Measurements from ENCODE around the gene SAMSN1. TPM values are rescaled to one million over a fixed set of nuclear protein-coding genes. Genes with fewer than 3 reads are reported as not detected.

Gene SAMSN1
- total and polyA plus RNA-seq, 9 of the 15 experiments (the other 6 are each of a cell fraction or from before 2014, with no cell fraction given), result 101 to 223 (median 159) TPM

GRCh38 chr21:14572204-14572780 is 26.2 kb upstream of the SAMSN1 start:
- H3K9me3 ChIP-seq (replicated peaks; ENCODE audit: control insufficient read depth, insufficient read depth, low read depth, low read length), result no peaks in the 10 kb centered on the region
- peak overlapping the region; percentile 57 for H2AFZ ChIP-seq (ENCODE audit: low read depth, low read length)
- H3K79me2 ChIP-seq (ENCODE audit: control insufficient read depth, insufficient read depth, low read length), result no peaks in the 10 kb centered on the region
- BruUV-seq (replicated peaks), result no TSS peak
- intact Hi-C loops (cut with micrococcal nuclease) (no loop called here), in situ Hi-C loops (cut with MboI) (no loop called here)
- no peaks in the 10 kb centered on the region for H3K9me1 ChIP-seq (ENCODE audit: control insufficient read depth, insufficient read depth, low read length)
- no peaks in the 10 kb centered on the region for H3K27me3 ChIP-seq (ENCODE audit: control insufficient read depth in 2 of 2, insufficient read depth in 2 of 2, low read length in 2 of 2)
- no peak for FAIRE-seq
- peak overlapping the region; percentile 23; the same call in 1 of the 2 replicates for H3K4me2 ChIP-seq (ENCODE audit: insufficient read depth, low read length)
- peaks cover 0 to 17% of the 10 kb centered on the region in 2 experiments; a peak in 3 of 5 replicates for H3K4me1 ChIP-seq (replicated peaks in 1 of 2; ENCODE audit: control insufficient read depth in 2 of 2, insufficient read depth in 2 of 2, low read length in 2 of 2)
- ChIA-PET POLR2A (interaction anchor here (1.2 to 1.6 kb wide), 2 partner anchors 11 to 172 kb away, joined by 4 to 7 read pairs; no protein-coding TSS in a partner anchor), CTCF (ENCODE audit: low intra/inter-chr PET ratio) (no interaction called here)
- H4K20me1 ChIP-seq (replicated peaks; ENCODE audit: control insufficient read depth, insufficient read depth, low read length), result no peaks in the 10 kb centered on the region
- H3K9ac ChIP-seq (ENCODE audit: insufficient read depth in 1 of 2, low read depth in 2 of 2, low read length in 2 of 2), result no peak overlapping the region
- no peak overlapping the region for H3K4me3 ChIP-seq
- H3K36me3 ChIP-seq (ENCODE audit: control insufficient read depth, insufficient read depth, low read length), result no peaks in the 10 kb centered on the region
- 9% methylated on average over 2 of the region's 2 CpGs for WGBS (ENCODE audit: insufficient coverage, low coverage, missing lambda C conversion rate)
- TF ChIP-seq KDM1A (IDR thresholded peaks at IDR 0.05), result peak; percentile 7 to 29; a peak in 1 of 4 replicates
- TF ChIP-seq ZNF551 (CRISPR knock-in tag; IDR thresholded peaks at IDR 0.05), result no peak
- no peak for TF ChIP-seq BDP1 (IDR thresholded peaks at IDR 0.05; ENCODE audit: insufficient read depth, insufficient read length)
- no peak for TF ChIP-seq LEF1 (IDR thresholded peaks at IDR 0.05)
- TF ChIP-seq RBM25 (IDR thresholded peaks at IDR 0.05; ENCODE audit: low read depth, low read length, severe bottlenecking), result peak; percentile 86
- TF ChIP-seq MEF2A (IDR thresholded peaks at IDR 0.05; ENCODE audit: control insufficient read depth, low read depth, low read length), result peak; percentile 29; the same call in 1 of the 2 replicates
- TF ChIP-seq C11orf30 (IDR thresholded peaks at IDR 0.05; ENCODE audit: low read depth), result no peak
- 0 out of 2 replicates have a peak, but pooled peaks have one; percentile 52 for TF ChIP-seq HDAC2 (IDR thresholded peaks at IDR 0.05)
- TF ChIP-seq ZNF561 (CRISPR knock-in tag; conservative IDR thresholded peaks at IDR 0.05), result no peak
- 0 out of 2 replicates have a peak, but pooled peaks have one; percentile 46 for TF ChIP-seq MEF2D (tag; conservative IDR thresholded peaks at IDR 0.05; ENCODE audit: low read depth)
- TF ChIP-seq ZNF316 (IDR thresholded peaks at IDR 0.05), result no peak
- TF ChIP-seq BCOR (IDR thresholded peaks at IDR 0.05), result peak; percentile 66
- TF ChIP-seq DPF2 (IDR thresholded peaks at IDR 0.05), result no peak; the same call in 1 of the 2 replicates
- TF ChIP-seq ZNF589 (CRISPR knock-in tag; IDR thresholded peaks at IDR 0.05; ENCODE audit: low read depth), result no peak
- 0 out of 2 replicates have a peak, but pooled peaks have one; percentile 58 for TF ChIP-seq ADNP (tag; IDR thresholded peaks at IDR 0.05)
- no peak for TF ChIP-seq FOXK2 (conservative IDR thresholded peaks at IDR 0.05 in 1 of 2, IDR thresholded peaks at IDR 0.05 in 1 of 2; ENCODE audit: low read depth in 2 of 2)
- DNase-seq (ENCODE audit: extremely low read depth in 1 of 4, low spot score in 3 of 4), result no peak
- no peak overlapping the region for H3K27ac ChIP-seq (ENCODE audit: extremely low read depth, low read depth, low read length)
- peak; percentile 41 for ATAC-seq

Measured in K562 (cell line).